SU-DHL-6 (cell line): ENCODE measurements around the gene KRTAP10-10.

Source experiments
- H2AFZ ChIP-seq: fragments of 200-600 bp; sonication (generic); 2 replicates; pipeline ENCODE4 v1.6.1; 2014; ENCODE audit warnings: low read depth, mild to moderate bottlenecking, moderate library complexity, mixed read lengths, antibody characterized with exemption, low read length; ENCODE audit not compliant: severe bottlenecking
- H3F3A ChIP-seq: fragments of 200-600 bp; shearing (Covaris generic); 2 replicates; pipeline ENCODE4 v1.6.0; 2016; ENCODE audit warnings: antibody characterized with exemption, mild to moderate bottlenecking; ENCODE audit not compliant: insufficient read depth
- H3K27ac ChIP-seq: fragments of 200-600 bp; sonication (generic); 2 replicates; pipeline ENCODE4 v1.5.1; 2016; ENCODE audit warnings: low read depth, mild to moderate bottlenecking, low read length, moderate library complexity, mixed read lengths
- H3K27me3 ChIP-seq: fragments of 200-600 bp; sonication (generic), shearing (Covaris generic); 2 replicates; pipeline ENCODE4 v1.6.0; 2014; ENCODE audit warnings: mild to moderate bottlenecking, low read length
- H3K36me3 ChIP-seq: fragments of 200-600 bp; sonication (generic); 2 replicates; pipeline ENCODE4 v1.6.1; 2014; ENCODE audit warnings: mild to moderate bottlenecking, low read length, mixed read lengths
- H3K4me2 ChIP-seq: fragments of 300-600, 200-600 bp; shearing (Covaris generic), sonication (generic); 2 replicates; pipeline ENCODE4 v1.6.0; 2014; ENCODE audit warnings: low read length, low read depth, mild to moderate bottlenecking; ENCODE audit not compliant: poor library complexity, severe bottlenecking
- H3K4me3 ChIP-seq: fragments of 200-600 bp; sonication (generic); 2 replicates; pipeline ENCODE4 v1.5.1; 2014; ENCODE audit warnings: antibody characterized with exemption, low read length, mild to moderate bottlenecking, mixed read lengths; ENCODE audit not compliant: insufficient read depth, poor library complexity, severe bottlenecking
- H3K79me2 ChIP-seq: fragments of 200-600 bp; sonication (generic); 2 replicates; pipeline ENCODE4 v1.6.1; 2014; ENCODE audit warnings: mild to moderate bottlenecking, low read length, moderate library complexity; ENCODE audit not compliant: insufficient read depth
- H3K9ac ChIP-seq: fragments of 200-600 bp; sonication (generic); 2 replicates; pipeline ENCODE4 v1.7.0; 2014; ENCODE audit warnings: mild to moderate bottlenecking, low read length
- H3K9me2 ChIP-seq: fragments of 200-600 bp; sonication (generic); replicated peaks from 2 replicates; pipeline ENCODE4 v1.6.1; 2014; ENCODE audit warnings: low read length; ENCODE audit not compliant: insufficient read depth
- H3K9me3 ChIP-seq: fragments of 200-600 bp; sonication (generic); 2 replicates; pipeline ENCODE4 v1.6.1; 2014; ENCODE audit warnings: low read length, mixed read lengths; ENCODE audit not compliant: insufficient read depth
- H4K20me1 ChIP-seq: fragments of 200-600 bp; sonication (generic); 2 replicates; pipeline ENCODE4 v1.6.1; 2014; ENCODE audit warnings: low read depth, mild to moderate bottlenecking, antibody characterized with exemption, low read length, moderate library complexity, mixed read lengths
- EZH2phosphoT487 ChIP-seq: fragments of 200-600 bp; sonication (generic), shearing (Covaris generic); conservative IDR thresholded peaks from 2 replicates; pipeline ENCODE4 v1.6.1; 2018; ENCODE audit warnings: mild to moderate bottlenecking, antibody characterized with exemption, low read length, moderate library complexity, mixed read lengths
- TF ChIP-seq, protein P1 (sequence below): fragments of 200-600 bp; sonication (generic); IDR thresholded peaks from one replicate; pipeline ENCODE4 v1.5.1; 2017; ENCODE audit warnings: antibody characterized with exemption, mild to moderate bottlenecking, low read length, moderate library complexity; ENCODE audit not compliant: insufficient read depth, poor library complexity, severe bottlenecking

The KRTAP10-10 gene, protein sequence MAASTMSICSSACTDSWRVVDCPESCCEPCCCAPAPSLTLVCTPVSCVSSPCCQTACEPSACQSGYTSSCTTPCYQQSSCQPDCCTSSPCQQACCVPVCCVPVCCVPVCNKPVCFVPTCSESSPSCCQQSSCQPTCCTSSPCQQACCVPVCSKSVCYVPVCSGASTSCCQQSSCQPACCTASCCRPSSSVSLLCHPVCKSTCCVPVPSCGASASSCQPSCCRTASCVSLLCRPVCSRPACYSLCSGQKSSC

DNA sequence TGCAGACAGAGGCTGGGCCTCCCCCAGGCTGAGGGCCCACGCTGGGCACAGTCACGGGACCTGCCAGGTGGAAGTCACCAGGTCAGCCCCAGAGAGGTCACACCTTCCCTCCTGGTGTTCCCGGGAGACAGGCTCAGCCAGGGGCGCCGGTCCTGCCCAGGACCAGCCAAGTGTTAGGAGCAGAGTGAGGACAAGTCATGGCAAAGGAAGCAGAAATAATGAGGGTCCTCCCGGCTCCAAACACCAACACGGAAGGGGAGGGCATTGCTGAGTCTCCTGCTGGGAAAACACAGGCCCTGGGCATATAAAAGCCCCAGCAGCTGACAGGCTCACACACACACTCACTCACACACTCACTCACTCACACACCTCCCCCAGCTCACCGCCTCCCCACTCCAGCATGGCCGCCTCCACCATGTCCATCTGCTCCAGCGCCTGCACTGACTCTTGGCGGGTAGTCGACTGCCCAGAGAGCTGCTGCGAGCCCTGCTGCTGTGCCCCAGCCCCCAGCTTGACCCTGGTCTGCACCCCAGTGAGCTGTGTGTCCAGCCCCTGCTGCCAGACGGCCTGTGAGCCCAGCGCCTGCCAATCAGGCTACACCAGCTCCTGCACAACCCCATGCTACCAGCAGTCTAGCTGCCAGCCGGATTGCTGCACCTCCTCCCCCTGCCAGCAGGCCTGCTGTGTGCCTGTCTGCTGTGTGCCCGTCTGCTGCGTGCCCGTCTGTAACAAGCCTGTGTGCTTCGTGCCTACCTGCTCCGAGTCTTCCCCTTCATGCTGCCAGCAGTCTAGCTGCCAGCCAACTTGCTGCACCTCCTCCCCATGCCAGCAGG lies at the start of gene KRTAP10-10:
KRTAP10-10 (plus strand) TSS at position 339 of the 833 bp plus-strand sequence; CDS start at position 401, 62 bp downstream.
- Histone ChIP-seq H4K20me1 (no peaks in the 10 kb centered on the region), H2AFZ (no peak within 1 kb of the TSS), H3K27me3 (no peaks in the 10 kb centered on the region), H3K9ac (no peak within 1 kb of the TSS), H3F3A (no peaks in the 10 kb centered on the region), H3K4me3 (no peak within 1 kb of the TSS), H3K27ac (no peak within 1 kb of the TSS), H3K36me3 (no peaks in the 10 kb centered on the region), H3K4me2 (no peak within 1 kb of the TSS), H3K79me2 (no peaks in the 10 kb centered on the region), H3K9me2 (no peaks in the 10 kb centered on the region), H3K9me3 (no peaks in the 10 kb centered on the region)
- TF ChIP-seq, protein P1, sequence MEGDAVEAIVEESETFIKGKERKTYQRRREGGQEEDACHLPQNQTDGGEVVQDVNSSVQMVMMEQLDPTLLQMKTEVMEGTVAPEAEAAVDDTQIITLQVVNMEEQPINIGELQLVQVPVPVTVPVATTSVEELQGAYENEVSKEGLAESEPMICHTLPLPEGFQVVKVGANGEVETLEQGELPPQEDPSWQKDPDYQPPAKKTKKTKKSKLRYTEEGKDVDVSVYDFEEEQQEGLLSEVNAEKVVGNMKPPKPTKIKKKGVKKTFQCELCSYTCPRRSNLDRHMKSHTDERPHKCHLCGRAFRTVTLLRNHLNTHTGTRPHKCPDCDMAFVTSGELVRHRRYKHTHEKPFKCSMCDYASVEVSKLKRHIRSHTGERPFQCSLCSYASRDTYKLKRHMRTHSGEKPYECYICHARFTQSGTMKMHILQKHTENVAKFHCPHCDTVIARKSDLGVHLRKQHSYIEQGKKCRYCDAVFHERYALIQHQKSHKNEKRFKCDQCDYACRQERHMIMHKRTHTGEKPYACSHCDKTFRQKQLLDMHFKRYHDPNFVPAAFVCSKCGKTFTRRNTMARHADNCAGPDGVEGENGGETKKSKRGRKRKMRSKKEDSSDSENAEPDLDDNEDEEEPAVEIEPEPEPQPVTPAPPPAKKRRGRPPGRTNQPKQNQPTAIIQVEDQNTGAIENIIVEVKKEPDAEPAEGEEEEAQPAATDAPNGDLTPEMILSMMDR, result no peak
- no peak for TF ChIP-seq EZH2phosphoT487

DNA sequence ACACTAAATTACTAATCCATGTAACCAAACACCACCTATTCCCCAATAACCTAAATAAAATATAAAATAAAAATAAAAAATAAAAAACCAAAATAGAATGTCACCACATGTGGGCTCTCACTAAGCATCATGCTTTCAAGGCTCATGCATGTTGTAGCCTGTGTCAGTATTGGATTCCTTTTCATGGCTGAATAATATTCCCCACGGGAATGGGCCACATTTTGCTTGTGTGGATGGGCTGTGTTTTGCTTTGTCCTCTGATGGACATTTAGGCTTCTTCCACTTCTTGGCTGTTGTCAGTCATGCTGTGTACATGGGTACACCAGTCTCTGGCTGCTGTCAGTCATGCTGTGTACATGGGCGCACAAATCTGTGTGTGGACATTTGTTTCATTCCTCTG lies 48.1 kb upstream of the KRTAP10-10 start:
- TF ChIP-seq, protein P1, result no peak
- no peak for TF ChIP-seq EZH2phosphoT487
- Histone ChIP-seq H3K4me2 (no peak overlapping the region), H3K36me3 (no peaks in the 10 kb centered on the region), H3K79me2 (no peaks in the 10 kb centered on the region), H3K27ac (no peak overlapping the region), H3K9me2 (no peaks in the 10 kb centered on the region), H3F3A (no peaks in the 10 kb centered on the region), H3K9ac (no peak overlapping the region), H2AFZ (no peak overlapping the region), H3K9me3 (no peaks in the 10 kb centered on the region), H4K20me1 (no peaks in the 10 kb centered on the region), H3K27me3 (no peaks in the 10 kb centered on the region), H3K4me3 (no peak overlapping the region)

DNA sequence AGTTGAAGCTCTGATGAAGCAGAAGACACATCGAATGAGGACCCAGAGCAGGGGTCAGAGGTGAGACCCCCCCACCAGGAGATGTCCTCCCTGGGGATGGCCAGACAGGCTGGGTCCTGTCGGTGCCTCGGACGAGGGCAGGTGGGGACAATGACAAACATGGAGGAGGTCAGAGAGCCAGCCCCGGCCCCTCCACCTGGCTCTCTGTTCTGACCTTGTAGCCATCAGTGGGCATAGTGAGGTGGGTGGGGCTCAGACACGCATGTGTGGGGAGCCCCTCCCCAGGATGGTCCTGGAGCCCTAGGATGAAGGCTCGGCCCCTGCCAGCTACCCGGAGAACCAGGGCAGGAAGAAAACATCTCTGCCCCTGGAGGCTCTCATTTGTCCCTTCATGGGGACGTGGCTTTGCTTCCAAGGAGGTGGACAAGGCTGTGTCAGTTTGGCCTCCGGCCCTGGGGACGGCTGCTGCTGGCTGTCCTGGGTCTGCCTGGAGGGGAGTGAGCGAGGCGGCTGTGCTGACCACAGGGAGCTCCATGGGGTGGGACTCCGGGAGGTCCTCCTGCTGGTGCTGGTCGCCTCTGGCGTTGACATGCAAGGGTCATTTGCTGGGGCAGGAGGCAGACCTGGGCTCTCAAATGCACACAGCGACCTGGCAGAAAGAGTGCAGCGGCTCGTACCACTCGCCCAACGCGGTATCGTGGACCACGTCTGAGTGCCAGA lies 47.4 kb upstream of the KRTAP10-10 start:
- no peaks in the 10 kb centered on the region for H3K9me3 ChIP-seq
- no peak overlapping the region for H2AFZ ChIP-seq
- no peak overlapping the region for H3K4me3 ChIP-seq
- TF ChIP-seq, protein P1, result no peak
- TF ChIP-seq EZH2phosphoT487, result no peak
- no peaks in the 10 kb centered on the region for H4K20me1 ChIP-seq
- no peak overlapping the region for H3K27ac ChIP-seq
- no peaks in the 10 kb centered on the region for H3K36me3 ChIP-seq
- H3K27me3 ChIP-seq, result no peaks in the 10 kb centered on the region
- H3K9me2 ChIP-seq, result no peaks in the 10 kb centered on the region
- H3F3A ChIP-seq, result no peaks in the 10 kb centered on the region
- H3K9ac ChIP-seq, result no peak overlapping the region
- no peak overlapping the region for H3K4me2 ChIP-seq
- H3K79me2 ChIP-seq, result no peaks in the 10 kb centered on the region
